Measurements from ENCODE around the gene KBTBD13. TPM values are rescaled to one million over a fixed set of nuclear protein-coding genes. Genes with fewer than 3 reads are reported as not detected.

KBTBD13 gene
- total RNA-seq, 1 experiment from 2014 or later = not detected

- CTCF ChIA-PET = interaction anchor here (0.7 to 1.8 kb wide), 3 partner anchors 12 to 656 kb away, joined by 3 to 4 read pairs (median 3); no protein-coding TSS in a partner anchor
These were observed 10.4 kb upstream of the KBTBD13 start for GRCh38 chr15:65066001-65066634.

GRCh38 chr15:65066635-65067316, 9.8 kb upstream of the KBTBD13 start:
- CTCF ChIA-PET = interaction anchor here (1.8 kb wide), 1 partner anchor 11 kb away, joined by 4 read pairs; no protein-coding TSS in a partner anchor
- POLR2A ChIA-PET = interaction anchor here (0.6 to 0.7 kb wide), 2 partner anchors 11 to 234 kb away, joined by 3 to 8 read pairs; no protein-coding TSS in a partner anchor
- no TSS peak for BruUV-seq (replicated peaks)
- intact Hi-C loops (cut with micrococcal nuclease; ENCODE audit: unreplicated experiment) (no loop called here), in situ Hi-C loops (cut with HindIII; ENCODE audit: low pct_unique_long_range_greater_than_20kb, low sequenced_read_pairs) (no loop called here)
- ATAC-seq (no peak), DNase-seq (ENCODE audit: low read depth, low spot score) (no peak)
- no peaks in the 10 kb centered on the region for H3K9me3 ChIP-seq (ENCODE audit: control insufficient read depth, insufficient read depth, low read depth, low read length)
- peaks cover 6% of the 10 kb centered on the region; the same call in 1 of the 2 replicates for H3K27me3 ChIP-seq (ENCODE audit: control insufficient read depth, insufficient read depth, low read length)
- no peaks in the 10 kb centered on the region for H3K36me3 ChIP-seq (ENCODE audit: control insufficient read depth, insufficient read depth, low read length)
- TF ChIP-seq CTCF (IDR thresholded peaks at IDR 0.05) = no peak
- no peak for TF ChIP-seq REST (IDR thresholded peaks at IDR 0.05; ENCODE audit: insufficient read depth in 1 of 2, low read depth in 2 of 2, low read length in 1 of 2)
- no peak for TF ChIP-seq POLR2AphosphoS5 (IDR thresholded peaks at IDR 0.05; ENCODE audit: low read depth, low read length)
- no peak for TF ChIP-seq TCF7L2 (IDR thresholded peaks at IDR 0.05; ENCODE audit: low read depth, low read length)
- TF ChIP-seq SIN3A (IDR thresholded peaks at IDR 0.05; ENCODE audit: borderline replicate concordance, insufficient read depth, low read depth, low read length) = no peak
- no peak overlapping the region for H3K4me3 ChIP-seq (ENCODE audit: low read depth in 2 of 2, low read length in 2 of 2)
- no peak overlapping the region for H3K27ac ChIP-seq (ENCODE audit: low read length)
- no peaks in the 10 kb centered on the region for H3K4me1 ChIP-seq (ENCODE audit: control insufficient read depth, insufficient read depth, low read length)

More at GRCh38 chr15:65066001-65066634, 10.4 kb upstream of the KBTBD13 start:
- no peaks in the 10 kb centered on the region for H3K4me1 ChIP-seq (ENCODE audit: control insufficient read depth, insufficient read depth, low read length)
- in situ Hi-C loops (cut with HindIII; ENCODE audit: low pct_unique_long_range_greater_than_20kb, low sequenced_read_pairs) = no loop called here
- H3K27ac ChIP-seq (ENCODE audit: low read length) = no peak overlapping the region
- TF ChIP-seq TCF7L2 (IDR thresholded peaks at IDR 0.05; ENCODE audit: low read depth, low read length) = no peak
- no peak for TF ChIP-seq POLR2AphosphoS5 (IDR thresholded peaks at IDR 0.05; ENCODE audit: low read depth, low read length)
- no peak for TF ChIP-seq REST (IDR thresholded peaks at IDR 0.05; ENCODE audit: insufficient read depth in 1 of 2, low read depth in 2 of 2, low read length in 1 of 2)
- TF ChIP-seq SIN3A (IDR thresholded peaks at IDR 0.05; ENCODE audit: borderline replicate concordance, insufficient read depth, low read depth, low read length) = no peak
- BruUV-seq (replicated peaks) = no TSS peak
- DNase-seq (ENCODE audit: low read depth, low spot score) = no peak
- no peak for ATAC-seq
- H3K27me3 ChIP-seq (ENCODE audit: control insufficient read depth, insufficient read depth, low read length) = peaks cover 6% of the 10 kb centered on the region; the same call in 1 of the 2 replicates
- intact Hi-C loops (cut with micrococcal nuclease; ENCODE audit: unreplicated experiment) = no loop called here
- H3K36me3 ChIP-seq (ENCODE audit: control insufficient read depth, insufficient read depth, low read length) = no peaks in the 10 kb centered on the region
- POLR2A ChIA-PET = interaction anchor here (0.7 kb wide), 1 partner anchor 10 kb away, joined by 3 read pairs; no protein-coding TSS in a partner anchor
- H3K4me3 ChIP-seq (ENCODE audit: low read depth in 2 of 2, low read length in 2 of 2) = no peak overlapping the region
- no peaks in the 10 kb centered on the region for H3K9me3 ChIP-seq (ENCODE audit: control insufficient read depth, insufficient read depth, low read depth, low read length)

Measured in Panc1 (cell line).